ENCODE results near the gene FGFR1OP2. TPM values are rescaled to one million over a fixed set of nuclear protein-coding genes. Genes with fewer than 3 reads are reported as not detected.

FGFR1OP2 gene
- total and polyA plus RNA-seq, 2 of the 8 experiments (the other 6 are each of a cell fraction or from before 2014, with no cell fraction given): 8.8 to 34.4 TPM

- TF ChIP-seq CBX5 (IDR thresholded peaks at IDR 0.05; ENCODE audit: low read depth, low read length): no peak
- no peak for TF ChIP-seq KDM1A (IDR thresholded peaks at IDR 0.05; ENCODE audit: borderline replicate concordance, low read length)
- no peak for TF ChIP-seq NRF1 (IDR thresholded peaks at IDR 0.05; ENCODE audit: low read depth, low read length)
- 0 out of 2 replicates have a peak, but pooled peaks have one; percentile 19 for TF ChIP-seq SUZ12 (IDR thresholded peaks at IDR 0.05; ENCODE audit: low read length)
- TF ChIP-seq RNF2 (IDR thresholded peaks at IDR 0.05; ENCODE audit: borderline replicate concordance, low read depth, low read length, missing control alignments, poor library complexity, severe bottlenecking): no peak
- TF ChIP-seq MAFK (IDR thresholded peaks at IDR 0.05; ENCODE audit: low read depth, low read length): no peak
- TF ChIP-seq CBX8 (IDR thresholded peaks at IDR 0.05; ENCODE audit: borderline replicate concordance, low read depth, low read length): no peak
- no peak for TF ChIP-seq NANOG (IDR thresholded peaks at IDR 0.05; ENCODE audit: insufficient read depth, low read depth, low read length, poor library complexity, severe bottlenecking)
- TF ChIP-seq, protein P1, sequence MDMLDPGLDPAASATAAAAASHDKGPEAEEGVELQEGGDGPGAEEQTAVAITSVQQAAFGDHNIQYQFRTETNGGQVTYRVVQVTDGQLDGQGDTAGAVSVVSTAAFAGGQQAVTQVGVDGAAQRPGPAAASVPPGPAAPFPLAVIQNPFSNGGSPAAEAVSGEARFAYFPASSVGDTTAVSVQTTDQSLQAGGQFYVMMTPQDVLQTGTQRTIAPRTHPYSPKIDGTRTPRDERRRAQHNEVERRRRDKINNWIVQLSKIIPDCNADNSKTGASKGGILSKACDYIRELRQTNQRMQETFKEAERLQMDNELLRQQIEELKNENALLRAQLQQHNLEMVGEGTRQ (IDR thresholded peaks at IDR 0.05; ENCODE audit: low read length): peak; percentile 74
- TF ChIP-seq PHF8 (conservative IDR thresholded peaks at IDR 0.05; ENCODE audit: low read depth, low read length): peak; percentile 88
- no peak for TF ChIP-seq SAP30 (IDR thresholded peaks at IDR 0.05; ENCODE audit: insufficient read depth, insufficient replicate concordance, low read length)
- peak; percentile 75 for TF ChIP-seq ASH2L (IDR thresholded peaks at IDR 0.05; ENCODE audit: low read length)
- TF ChIP-seq TAF1 (IDR thresholded peaks at IDR 0.05; ENCODE audit: low read depth, low read length): peak; percentile 65; the same call in 1 of the 2 replicates
- peak; percentile 14; the same call in 1 of the 2 replicates for TF ChIP-seq JUND (IDR thresholded peaks at IDR 0.05; ENCODE audit: low read length)
- TF ChIP-seq SP4 (IDR thresholded peaks at IDR 0.05; ENCODE audit: low read length): no peak
- TF ChIP-seq BACH1 (IDR thresholded peaks at IDR 0.05; ENCODE audit: low read length): no peak
- no peak for TF ChIP-seq CEBPB (IDR thresholded peaks at IDR 0.05; ENCODE audit: low read depth, low read length)
- TF ChIP-seq EP300 (IDR thresholded peaks at IDR 0.05; ENCODE audit: borderline replicate concordance in 1 of 2, low read depth in 2 of 2, low read length in 2 of 2): peak in 1 of 2 experiments; percentile 51; a peak in 1 of 3 replicates
- TF ChIP-seq SP2 (IDR thresholded peaks at IDR 0.05; ENCODE audit: low read length): no peak
- TF ChIP-seq POLR2AphosphoS5 (IDR thresholded peaks at IDR 0.05; ENCODE audit: low read depth, low read length): peak; percentile 47; the same call in 1 of the 2 replicates
- TF ChIP-seq SIN3A (conservative IDR thresholded peaks at IDR 0.05 in 1 of 2, IDR thresholded peaks at IDR 0.05 in 1 of 2; ENCODE audit: low read depth in 1 of 2, low read length in 2 of 2): 0 out of 4 replicates have a peak, but pooled peaks of 1 of the 2 experiments have one; percentile 29
- TF ChIP-seq GTF2F1 (IDR thresholded peaks at IDR 0.05; ENCODE audit: borderline replicate concordance, low read depth, low read length): no peak
Measured at GRCh38 chr12:27014085-27014858, 76.0 kb downstream of the FGFR1OP2 start, which contains the start of gene TM7SF3 (continued).
